ENCODE data around the gene MICAL1.

- TF ChIP-seq CTCF (IDR thresholded peaks at IDR 0.05) (no peak), POLR2AphosphoS5 (IDR thresholded peaks at IDR 0.05) (no peak), EP300 (IDR thresholded peaks at IDR 0.05) (no peak)
Observed at GRCh38 chr6:109477184-109477583, 21.6 kb upstream of the MICAL1 start.
